ENCODE results near the gene OPN1SW. TPM values are rescaled to one million over a fixed set of nuclear protein-coding genes. Genes with fewer than 3 reads are reported as not detected.

Gene OPN1SW
- total RNA-seq, 4 donors from 2014 or later = not detected

- no peak for DNase-seq
- Histone ChIP-seq H3K4me1 (peaks cover 15 to 57% (median 25%) of the 10 kb centered on the region in 4 donors), H3K9me3 (no peaks in the 10 kb centered on the region), H3K36me3 (no peaks in the 10 kb centered on the region), H3K27me3 (no peaks in the 10 kb centered on the region), H3K4me3 (peak overlapping the region in 1 of 4 donors; percentile 90), H3K27ac (peak overlapping the region; percentile 93 to 97 (median 96))
- intact Hi-C loops (cut with DNase I; ENCODE audit: low total_unique reads) = no loop called here
- WGBS, 2 donors (ENCODE audit: low coverage in 1 of 2) = 57 to 61% methylated on average over 1 to 3 of the region's 3 CpGs
- TF ChIP-seq POLR2A (IDR thresholded peaks at IDR 0.05) (no peak), CTCF (IDR thresholded peaks at IDR 0.05) (no peak), POLR2AphosphoS5 (IDR thresholded peaks at IDR 0.05) (no peak)
- in situ Hi-C loops (cut with MboI; ENCODE audit: low pct_ligation_motif_present in 1 of 4, low pct_unique_long_range_greater_than_20kb in 1 of 4, low sequenced_read_pairs in 3 of 4) = no loop called here
Observed at GRCh38 chr7:128740996-128741395, 34.6 kb downstream of the OPN1SW start.

GRCh38 chr7:128739990-128740682, 35.5 kb downstream of the OPN1SW start:
- TF ChIP-seq POLR2AphosphoS5 (IDR thresholded peaks at IDR 0.05) (no peak), EP300 (IDR thresholded peaks at IDR 0.05; ENCODE audit: low read depth) (no peak), POLR2A (IDR thresholded peaks at IDR 0.05) (no peak), CTCF (IDR thresholded peaks at IDR 0.05) (no peak)
- intact Hi-C loops (cut with DNase I; ENCODE audit: low total_unique reads) (loop anchor here (2.0 kb wide), 1 partner anchor 51 kb away; the partner anchor contains the start of gene CCDC136), in situ Hi-C loops (cut with MboI; ENCODE audit: low pct_ligation_motif_present in 1 of 4, low pct_unique_long_range_greater_than_20kb in 1 of 4, low sequenced_read_pairs in 3 of 4) (no loop called here)
- peak overlapping the region; percentile 85 to 99 (median 91) for H3K4me3 ChIP-seq
- 6 to 7% methylated on average over 13 of the region's 13 CpGs for WGBS, 2 donors (ENCODE audit: low coverage in 1 of 2)
- peak overlapping the region; percentile 93 to 97 (median 96) for H3K27ac ChIP-seq
- H3K27me3 ChIP-seq = no peaks in the 10 kb centered on the region
- peaks cover 15 to 56% (median 23%) of the 10 kb centered on the region in 4 donors for H3K4me1 ChIP-seq
- no peaks in the 10 kb centered on the region for H3K36me3 ChIP-seq
- no peak for DNase-seq
- H3K9me3 ChIP-seq = no peaks in the 10 kb centered on the region

- H3K27ac ChIP-seq = peak within 1 kb of the TSS; percentile 93 to 97 (median 96)
- intact Hi-C loops (cut with DNase I; ENCODE audit: low total_unique reads) = loop anchor here (2.0 kb wide), 1 partner anchor 51 kb away; the partner anchor contains the start of gene CCDC136
- TF ChIP-seq CTCF (IDR thresholded peaks at IDR 0.05) (no peak), POLR2AphosphoS5 (IDR thresholded peaks at IDR 0.05) (peak; percentile 95 to 97 (median 97)), EP300 (IDR thresholded peaks at IDR 0.05; ENCODE audit: low read depth) (no peak), POLR2A (IDR thresholded peaks at IDR 0.05) (peak; percentile 87)
- WGBS, 2 donors (ENCODE audit: low coverage in 1 of 2) = 0 to 1% methylated on average over 2 to 59 of the region's 74 CpGs
- H3K4me3 ChIP-seq = peak within 1 kb of the TSS; percentile 85 to 99 (median 91)
- in situ Hi-C loops (cut with MboI; ENCODE audit: low pct_ligation_motif_present in 1 of 4, low pct_unique_long_range_greater_than_20kb in 1 of 4, low sequenced_read_pairs in 3 of 4) = no loop called here
- DNase-seq = peak; percentile 97
- no peaks in the 10 kb centered on the region for H3K36me3 ChIP-seq
- no peaks in the 10 kb centered on the region for H3K27me3 ChIP-seq
- peaks cover 15 to 48% (median 23%) of the 10 kb centered on the region in 4 donors for H3K4me1 ChIP-seq
- H3K9me3 ChIP-seq = no peaks in the 10 kb centered on the region
Observed at GRCh38 chr7:128739048-128739962, 36.3 kb downstream of the OPN1SW start, which contains the start of gene CALU. CALU (plus strand) TSS chr7:128739359; CDS start chr7:128748584, 9,225 bp downstream.

GRCh38 chr7:128738570-128739047, 37.0 kb downstream of the OPN1SW start:
- TF ChIP-seq POLR2AphosphoS5 (IDR thresholded peaks at IDR 0.05) (no peak), CTCF (IDR thresholded peaks at IDR 0.05) (no peak), EP300 (IDR thresholded peaks at IDR 0.05; ENCODE audit: low read depth) (no peak), POLR2A (IDR thresholded peaks at IDR 0.05) (no peak)
- H3K9me3 ChIP-seq = no peaks in the 10 kb centered on the region
- DNase-seq = no peak
- in situ Hi-C loops (cut with MboI; ENCODE audit: low pct_ligation_motif_present in 1 of 4, low pct_unique_long_range_greater_than_20kb in 1 of 4, low sequenced_read_pairs in 3 of 4) = no loop called here
- peak overlapping the region; percentile 93 to 97 (median 96) for H3K27ac ChIP-seq
- H3K4me1 ChIP-seq = peaks cover 15 to 46% (median 20%) of the 10 kb centered on the region in 4 donors
- no peaks in the 10 kb centered on the region for H3K36me3 ChIP-seq
- H3K27me3 ChIP-seq = no peaks in the 10 kb centered on the region
- WGBS, 2 donors (ENCODE audit: low coverage in 1 of 2) = 0 to 2% methylated on average over 8 of the region's 8 CpGs
- intact Hi-C loops (cut with DNase I; ENCODE audit: low total_unique reads) = loop anchor here (2.0 kb wide), 1 partner anchor 52 kb away; the partner anchor contains the start of gene CCDC136
- H3K4me3 ChIP-seq = peak overlapping the region; percentile 40 to 92 (median 88)

Data from transverse colon (tissue), 4 donors.